COR-L47 (cell line): ENCODE results near the gene MLXIP.

Experiments used
- DNase-seq: peaks from one replicate; lab custom pipeline; 2025; lab: John Stamatoyannopoulos, UW

Gene MLXIP

DNA sequence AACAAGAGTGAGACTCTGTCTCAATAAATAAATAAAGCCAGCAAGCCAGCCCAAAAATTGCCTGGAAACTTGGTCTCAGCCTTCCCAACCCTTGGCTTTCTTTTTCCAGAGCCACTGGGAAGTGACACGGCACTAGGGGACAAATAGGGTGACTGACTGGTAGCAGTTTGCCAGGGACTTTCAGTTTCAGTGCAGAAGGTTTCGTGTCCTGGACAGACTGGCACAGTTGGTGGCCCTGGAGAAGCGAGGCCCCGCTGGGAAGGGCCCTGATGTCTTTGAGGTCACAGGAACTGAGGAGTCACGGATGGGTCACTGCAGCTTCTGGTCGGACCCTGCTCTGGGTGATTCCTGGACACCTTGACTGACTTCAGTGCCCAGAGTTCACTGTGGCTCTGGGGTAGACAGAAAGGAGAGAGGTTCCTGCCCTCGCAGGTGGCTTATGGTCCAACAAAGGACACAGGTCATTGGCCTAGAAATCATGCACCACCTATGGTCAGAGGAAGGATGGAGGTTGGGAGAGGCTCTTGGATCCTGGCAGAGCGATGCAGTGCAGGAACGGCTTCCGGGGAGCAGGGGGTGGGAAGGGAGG, 107.0 kb downstream of the MLXIP start:
- DNase-seq, result no peak

DNA sequence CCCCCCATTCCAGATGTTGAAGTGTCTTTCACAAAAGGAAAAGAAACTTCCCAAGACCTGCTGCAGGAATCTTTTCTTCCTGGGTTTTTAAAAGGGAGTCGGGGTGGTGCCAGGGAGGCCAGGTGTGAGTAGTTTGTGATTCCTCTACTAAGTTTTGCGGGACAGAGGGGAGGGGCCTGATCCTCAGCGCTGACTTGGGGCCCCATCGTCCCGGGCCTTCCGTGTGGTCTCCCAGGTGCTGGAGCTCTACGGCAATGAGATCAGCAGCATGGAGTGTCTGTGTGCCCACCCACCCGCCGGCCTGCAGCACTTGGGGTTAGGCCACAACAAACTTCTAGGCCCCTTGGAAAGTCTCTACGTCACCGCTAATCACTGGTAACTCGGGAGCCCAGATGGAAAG, 108.9 kb downstream of the MLXIP start:
- DNase-seq, result no peak

DNA sequence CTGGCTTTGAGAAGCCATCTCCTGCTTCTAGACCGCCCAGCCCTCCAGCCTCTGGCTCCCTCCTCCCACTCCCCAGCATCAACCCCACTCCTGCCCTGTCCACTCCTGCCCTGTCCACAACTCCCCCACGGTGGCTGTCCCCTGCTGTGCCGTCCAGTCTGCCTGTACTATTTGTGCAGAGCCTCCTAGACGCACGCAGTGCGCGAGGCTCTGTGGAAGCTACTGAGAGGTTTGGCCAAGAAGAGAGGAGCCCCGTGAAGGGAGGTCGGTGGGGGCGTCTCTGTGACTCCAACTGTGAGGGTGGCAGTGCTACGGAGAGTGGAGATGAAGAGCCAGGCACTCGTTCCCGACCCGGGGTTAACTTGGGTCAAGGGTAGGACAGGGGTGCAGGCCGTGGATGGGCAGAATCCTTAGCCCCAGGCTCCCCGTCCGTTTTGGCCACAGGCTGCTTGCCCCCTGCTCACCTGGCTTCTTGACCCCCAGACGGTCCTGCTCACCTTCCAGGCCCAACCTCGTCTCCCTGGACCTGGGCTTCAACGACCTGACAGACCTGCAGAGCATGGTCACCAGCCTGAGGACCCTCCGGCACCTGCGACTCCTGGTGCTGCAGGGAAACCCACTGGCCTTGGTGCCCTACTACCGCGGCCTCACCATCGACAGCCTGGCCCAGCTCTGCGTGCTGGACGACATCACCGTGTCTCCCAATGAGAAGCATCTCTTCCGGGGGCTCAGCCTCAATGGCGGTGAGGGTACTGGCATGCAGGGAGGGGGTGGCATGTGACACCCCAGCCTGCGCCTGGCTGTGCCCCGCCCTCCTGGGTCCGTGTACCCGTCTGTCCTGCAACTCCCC, 111.3 kb downstream of the MLXIP start:
- no peak for DNase-seq

DNA sequence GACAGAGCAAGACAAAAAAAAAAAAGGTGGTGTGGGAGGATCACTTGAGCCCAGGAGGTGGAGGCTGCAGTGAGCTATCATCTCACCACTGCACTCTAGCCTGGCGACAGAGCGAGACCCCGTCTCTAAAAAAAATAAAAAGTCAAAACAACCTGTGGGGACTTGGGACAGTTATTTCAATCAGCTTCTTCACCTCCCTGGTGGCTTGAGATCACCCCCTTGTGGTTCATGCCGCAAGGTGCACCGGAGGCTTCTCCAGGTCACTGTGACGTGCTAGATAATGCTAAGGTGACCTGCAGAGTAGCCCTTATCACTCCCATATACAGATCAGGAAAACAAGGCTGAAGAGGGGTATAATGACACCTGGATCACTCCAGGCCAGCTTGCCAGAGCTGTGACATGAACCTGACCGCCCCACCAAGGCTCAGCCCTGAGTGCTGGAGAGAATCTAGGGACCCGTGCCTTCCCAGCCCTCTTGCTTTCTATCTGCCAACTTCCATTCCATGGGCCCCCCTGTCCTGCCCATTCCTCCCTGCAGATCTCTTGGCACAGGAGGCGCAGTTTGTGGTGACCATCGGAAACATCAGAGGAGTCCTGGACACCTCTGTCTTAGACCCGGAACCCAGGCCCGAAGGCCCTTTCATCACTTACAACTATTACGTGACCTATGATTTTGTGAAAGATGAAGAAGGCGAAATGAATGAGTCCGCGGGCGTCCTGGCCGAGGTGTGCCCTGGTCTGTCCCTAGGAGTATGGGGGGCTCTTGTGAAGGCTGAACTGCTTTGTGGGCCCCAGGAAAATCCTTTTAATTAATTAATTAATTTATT, 112.5 kb downstream of the MLXIP start:
- DNase-seq, result no peak

DNA sequence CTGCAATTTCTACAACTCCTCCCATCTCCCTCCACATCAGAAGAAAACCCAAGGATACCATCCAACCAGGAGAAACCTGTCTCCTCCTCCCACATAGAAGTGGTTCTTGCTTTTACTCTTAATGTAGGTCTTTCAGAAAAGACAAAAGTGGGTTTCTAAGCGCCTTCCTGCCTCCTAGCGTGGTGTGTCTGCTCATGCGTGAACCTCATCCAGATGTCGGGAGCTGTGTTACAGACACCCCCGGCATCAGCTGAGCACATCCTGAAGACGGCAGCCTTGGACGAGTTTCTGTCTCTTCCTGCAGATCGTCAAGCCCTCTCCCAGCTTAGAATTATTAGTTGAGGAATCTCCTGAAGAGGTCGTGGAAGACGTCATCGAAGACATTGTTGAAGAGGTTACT, 113.9 kb downstream of the MLXIP start:
- no peak for DNase-seq

DNA sequence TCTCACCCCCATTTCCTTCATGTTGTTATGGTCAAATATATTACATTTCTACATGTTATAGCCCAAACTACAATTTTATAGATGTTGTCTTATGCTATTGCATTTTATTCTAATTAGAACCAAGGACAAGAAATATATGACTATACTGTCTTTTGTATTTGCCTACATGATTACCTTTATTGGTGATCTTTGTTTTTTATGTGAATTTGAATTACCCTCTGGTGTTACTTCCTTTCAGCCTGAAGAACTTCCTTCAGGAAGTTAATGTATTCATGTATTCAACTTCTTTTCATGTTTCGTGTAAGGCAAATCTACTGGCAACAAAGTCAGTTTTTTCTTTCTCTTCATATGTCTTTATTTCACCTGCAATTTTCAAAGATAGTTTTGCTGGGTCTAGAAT, 116.2 kb downstream of the MLXIP start:
- no peak for DNase-seq

DNA sequence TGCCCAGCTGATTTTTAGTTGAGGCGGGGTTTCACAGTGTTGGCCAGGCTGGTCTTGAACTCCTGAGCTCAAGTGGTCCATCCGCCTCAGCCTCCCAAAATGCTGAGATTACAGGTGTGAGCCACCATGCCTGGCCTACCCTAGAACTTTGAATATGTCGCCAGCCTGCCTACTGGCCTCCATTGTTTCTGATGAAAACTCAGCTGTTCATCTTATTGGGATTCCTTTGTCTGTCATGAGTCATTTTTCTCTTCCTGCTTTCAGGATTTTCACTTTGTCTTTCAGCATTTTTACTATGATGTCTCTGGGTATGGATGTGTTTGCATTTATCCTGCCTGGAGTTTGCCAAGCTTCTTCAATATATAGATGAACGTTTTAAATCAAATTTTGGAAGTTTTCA, 116.8 kb downstream of the MLXIP start:
- no peak for DNase-seq
